Measurements from ENCODE around the gene PREPL.

PREPL gene

DNA sequence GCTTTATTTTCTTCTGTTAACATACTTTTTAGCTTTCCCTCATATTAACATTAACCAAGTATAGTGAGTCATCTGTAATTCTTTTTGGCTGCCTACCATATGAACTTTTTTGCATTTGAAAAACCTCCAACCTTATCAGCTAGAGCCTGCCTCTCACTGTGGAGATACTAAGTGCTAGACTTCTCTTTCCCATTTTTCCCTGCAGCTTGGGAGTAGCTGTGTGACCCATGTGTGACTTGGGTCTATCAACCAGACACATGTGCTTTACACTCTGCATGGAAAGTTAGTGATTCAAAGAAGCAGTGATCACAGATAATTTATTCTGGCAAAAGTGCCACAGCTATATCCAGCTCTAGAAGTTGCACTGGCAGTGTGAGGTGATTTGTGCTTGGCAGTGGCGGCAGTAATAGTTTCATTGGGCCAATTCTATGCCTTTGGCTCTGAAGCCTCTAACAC, 36.3 kb downstream of the PREPL start:
- no peak for DNase-seq (ENCODE audit: low spot score)

DNA sequence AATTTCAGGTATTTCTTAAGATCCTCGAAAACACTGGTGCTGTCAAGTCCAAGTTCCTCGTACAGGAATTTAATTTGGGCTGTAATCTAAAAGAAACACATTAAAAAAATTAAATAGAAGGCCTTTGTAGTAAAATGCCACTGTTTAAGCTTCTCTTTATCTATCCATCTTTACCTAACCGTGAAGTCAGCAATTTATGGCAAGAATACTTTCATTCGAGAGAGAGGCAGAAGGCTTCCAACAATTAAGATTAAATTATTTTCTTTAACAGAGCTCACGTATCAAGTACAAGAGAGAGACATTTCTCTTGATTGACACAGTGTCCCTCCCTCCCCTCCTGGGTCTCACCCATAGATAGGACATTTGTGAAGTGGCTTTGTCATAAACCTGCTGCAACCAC, 39.9 kb downstream of the PREPL start:
- in situ Hi-C loops (cut with MboI; ENCODE audit: low pct_unique_long_range_greater_than_20kb, low sequenced_read_pairs, unreplicated experiment) = no loop called here
- no peak for DNase-seq (ENCODE audit: low spot score)
- TF ChIP-seq, protein P1, sequence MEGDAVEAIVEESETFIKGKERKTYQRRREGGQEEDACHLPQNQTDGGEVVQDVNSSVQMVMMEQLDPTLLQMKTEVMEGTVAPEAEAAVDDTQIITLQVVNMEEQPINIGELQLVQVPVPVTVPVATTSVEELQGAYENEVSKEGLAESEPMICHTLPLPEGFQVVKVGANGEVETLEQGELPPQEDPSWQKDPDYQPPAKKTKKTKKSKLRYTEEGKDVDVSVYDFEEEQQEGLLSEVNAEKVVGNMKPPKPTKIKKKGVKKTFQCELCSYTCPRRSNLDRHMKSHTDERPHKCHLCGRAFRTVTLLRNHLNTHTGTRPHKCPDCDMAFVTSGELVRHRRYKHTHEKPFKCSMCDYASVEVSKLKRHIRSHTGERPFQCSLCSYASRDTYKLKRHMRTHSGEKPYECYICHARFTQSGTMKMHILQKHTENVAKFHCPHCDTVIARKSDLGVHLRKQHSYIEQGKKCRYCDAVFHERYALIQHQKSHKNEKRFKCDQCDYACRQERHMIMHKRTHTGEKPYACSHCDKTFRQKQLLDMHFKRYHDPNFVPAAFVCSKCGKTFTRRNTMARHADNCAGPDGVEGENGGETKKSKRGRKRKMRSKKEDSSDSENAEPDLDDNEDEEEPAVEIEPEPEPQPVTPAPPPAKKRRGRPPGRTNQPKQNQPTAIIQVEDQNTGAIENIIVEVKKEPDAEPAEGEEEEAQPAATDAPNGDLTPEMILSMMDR (IDR thresholded peaks at IDR 0.05; ENCODE audit: extremely low read depth, insufficient read depth, missing control alignments) = no peak

More for the DNA sequence above, 36.3 kb downstream of the PREPL start:
- TF ChIP-seq, protein P1 (IDR thresholded peaks at IDR 0.05; ENCODE audit: extremely low read depth, insufficient read depth, missing control alignments) = no peak
- in situ Hi-C loops (cut with MboI; ENCODE audit: low pct_unique_long_range_greater_than_20kb, low sequenced_read_pairs, unreplicated experiment) = no loop called here

DNA sequence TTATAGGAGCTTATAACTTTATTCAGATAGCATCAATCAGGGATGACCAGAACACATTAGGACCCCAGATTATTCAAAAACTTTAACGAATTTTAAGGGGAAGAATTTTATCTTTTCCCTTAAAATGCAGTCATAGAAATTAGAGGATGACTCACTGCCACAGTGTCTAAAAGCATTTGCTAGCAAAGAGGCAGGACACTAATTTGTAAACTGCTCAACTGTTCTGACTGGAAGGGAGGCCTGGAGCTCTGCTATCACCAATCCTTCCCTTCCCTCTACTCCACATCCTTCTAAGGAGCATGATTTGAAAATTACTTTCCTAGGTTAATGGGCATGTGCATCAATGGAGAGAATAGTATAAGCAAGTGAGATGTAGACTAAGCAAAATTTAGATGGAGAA, 40.5 kb downstream of the PREPL start:
- no peak for DNase-seq (ENCODE audit: low spot score)
- in situ Hi-C loops (cut with MboI; ENCODE audit: low pct_unique_long_range_greater_than_20kb, low sequenced_read_pairs, unreplicated experiment) = no loop called here
- TF ChIP-seq, protein P1 (IDR thresholded peaks at IDR 0.05; ENCODE audit: extremely low read depth, insufficient read depth, missing control alignments) = no peak

DNA sequence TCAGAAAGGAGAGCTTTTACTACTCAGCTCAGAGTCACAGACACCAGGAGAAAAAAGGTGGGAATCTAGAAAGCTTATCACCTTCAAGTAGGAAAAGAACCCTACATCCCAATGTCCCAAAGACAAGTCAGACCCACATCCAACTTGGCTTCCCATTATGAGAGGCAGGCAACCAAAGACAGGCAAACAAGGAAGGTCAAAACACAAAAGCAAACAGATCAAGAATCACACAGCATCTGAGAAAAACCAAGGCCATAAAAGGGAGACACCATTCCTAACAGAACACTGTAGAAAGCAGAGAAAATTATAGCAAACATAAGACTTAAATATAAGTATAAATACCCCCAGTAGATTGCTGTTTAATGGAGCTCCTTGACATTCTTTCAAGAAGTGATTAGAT, 45.3 kb downstream of the PREPL start:
- TF ChIP-seq, protein P1 (IDR thresholded peaks at IDR 0.05; ENCODE audit: extremely low read depth, insufficient read depth, missing control alignments) = no peak
- in situ Hi-C loops (cut with MboI; ENCODE audit: low pct_unique_long_range_greater_than_20kb, low sequenced_read_pairs, unreplicated experiment) = no loop called here
- no peak for DNase-seq (ENCODE audit: low spot score)

DNA sequence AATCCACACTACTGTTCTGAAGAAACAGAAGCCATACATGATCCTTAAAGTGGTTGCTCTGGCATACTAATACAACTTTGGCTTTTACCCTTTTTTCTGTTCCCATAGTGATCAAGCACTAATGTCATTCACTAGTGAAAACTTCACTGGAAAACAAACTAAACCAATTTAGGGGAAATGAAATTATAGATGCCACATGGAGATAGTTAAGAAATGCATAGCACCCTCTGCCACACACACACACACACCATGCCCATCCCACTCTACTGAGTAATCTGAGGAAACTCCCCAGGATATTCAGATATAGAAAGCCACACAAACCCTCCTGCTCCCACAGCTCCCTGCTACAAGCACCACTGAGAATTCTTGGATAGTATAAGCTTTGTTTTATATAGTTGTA, 46.9 kb downstream of the PREPL start:
- in situ Hi-C loops (cut with MboI; ENCODE audit: low pct_unique_long_range_greater_than_20kb, low sequenced_read_pairs, unreplicated experiment) = no loop called here
- no peak for DNase-seq (ENCODE audit: low spot score)
- TF ChIP-seq, protein P1 (IDR thresholded peaks at IDR 0.05; ENCODE audit: extremely low read depth, insufficient read depth, missing control alignments) = no peak

DNA sequence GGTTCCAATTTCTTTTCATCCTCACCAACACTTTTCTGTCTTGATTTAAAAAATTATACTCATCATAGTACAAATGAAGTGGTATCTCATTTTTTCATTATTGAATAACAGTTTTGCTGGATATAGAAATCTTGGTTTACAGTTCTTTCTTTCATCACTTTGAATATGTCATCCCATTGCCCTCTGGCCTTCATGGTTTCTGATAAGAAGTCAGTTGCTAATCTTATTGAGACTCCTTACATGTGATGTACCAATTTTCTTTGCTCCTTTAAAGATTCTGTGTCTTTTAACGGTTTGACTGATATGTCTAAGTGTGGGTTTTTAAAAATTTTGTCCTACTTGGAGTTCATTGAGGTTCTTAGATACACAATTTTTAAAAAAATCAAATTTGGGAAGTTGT, 51.0 kb downstream of the PREPL start:
- TF ChIP-seq, protein P1 (IDR thresholded peaks at IDR 0.05; ENCODE audit: extremely low read depth, insufficient read depth, missing control alignments) = no peak

DNA sequence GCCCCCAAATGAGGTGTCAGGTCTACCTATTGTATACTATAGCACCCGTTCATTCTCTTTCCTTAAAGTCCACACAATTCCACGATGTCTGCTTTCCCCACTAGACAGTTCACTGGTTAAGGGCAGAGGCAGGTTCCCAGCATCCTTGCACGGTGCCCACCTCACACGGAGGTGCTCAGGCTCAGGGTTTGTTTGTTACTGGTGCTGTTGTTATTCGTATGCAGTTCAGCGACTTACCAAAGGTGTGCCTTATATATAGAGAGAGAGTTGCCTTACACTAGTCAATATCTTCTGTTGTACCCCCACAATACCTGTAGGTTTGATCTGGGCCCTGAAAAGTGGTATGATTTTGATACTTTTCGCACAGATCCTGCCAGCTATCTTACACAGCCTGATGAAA, 55.4 kb downstream of the PREPL start:
- DNase-seq (ENCODE audit: low spot score) = no peak
- in situ Hi-C loops (cut with MboI; ENCODE audit: low pct_unique_long_range_greater_than_20kb, low sequenced_read_pairs, unreplicated experiment) = no loop called here
- TF ChIP-seq, protein P1 (IDR thresholded peaks at IDR 0.05; ENCODE audit: extremely low read depth, insufficient read depth, missing control alignments) = no peak

More for the DNA sequence above, 51.0 kb downstream of the PREPL start:
- DNase-seq (ENCODE audit: low spot score) = no peak
- in situ Hi-C loops (cut with MboI; ENCODE audit: low pct_unique_long_range_greater_than_20kb, low sequenced_read_pairs, unreplicated experiment) = no loop called here

Data from GM13977 (cell line).